Eye (tissue), 1 donor: Measurements from ENCODE around the gene TEP1.

ENCODE experiments used
- DNase-seq: peaks from one replicate; pipeline ENCODE4 v3.0.0-alpha.2; 2015

TEP1 gene

DNA sequence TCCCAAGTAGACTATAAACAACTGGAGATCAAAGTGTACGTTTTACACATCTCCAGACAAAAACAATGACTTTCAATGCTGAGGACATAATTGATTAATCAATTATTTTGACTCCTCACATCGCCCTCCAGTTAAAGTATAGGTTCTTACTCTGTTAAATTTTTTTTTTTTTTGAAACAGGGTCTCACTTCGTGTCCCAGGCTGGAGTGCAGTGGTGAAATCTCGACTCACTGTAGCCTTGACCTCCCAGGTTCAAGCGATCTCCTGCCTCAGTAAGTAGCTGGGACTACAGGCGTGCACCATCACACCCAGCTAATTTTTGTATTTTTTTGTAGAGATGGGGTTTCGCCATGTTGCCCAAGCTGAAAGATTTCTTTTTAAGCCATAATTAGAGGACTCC lies 79.3 kb downstream of the TEP1 start:
- no peak for DNase-seq

DNA sequence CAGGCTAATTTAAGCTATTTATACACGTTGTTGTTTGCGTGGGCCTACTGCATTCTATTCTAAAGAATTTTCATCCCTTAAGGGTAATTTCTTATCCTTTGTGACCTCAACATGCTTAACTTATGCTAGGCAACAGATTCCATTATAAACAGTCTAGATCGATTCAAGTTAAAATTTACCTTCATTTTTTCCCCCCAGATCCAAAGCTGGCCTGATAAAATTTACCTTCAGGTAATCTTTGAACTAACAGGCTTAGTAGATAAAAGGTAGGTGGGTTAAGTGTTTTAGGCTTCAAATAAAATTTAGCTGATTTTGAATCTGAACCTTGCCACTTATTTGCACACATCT lies 79.8 kb downstream of the TEP1 start:
- no peak for DNase-seq

DNA sequence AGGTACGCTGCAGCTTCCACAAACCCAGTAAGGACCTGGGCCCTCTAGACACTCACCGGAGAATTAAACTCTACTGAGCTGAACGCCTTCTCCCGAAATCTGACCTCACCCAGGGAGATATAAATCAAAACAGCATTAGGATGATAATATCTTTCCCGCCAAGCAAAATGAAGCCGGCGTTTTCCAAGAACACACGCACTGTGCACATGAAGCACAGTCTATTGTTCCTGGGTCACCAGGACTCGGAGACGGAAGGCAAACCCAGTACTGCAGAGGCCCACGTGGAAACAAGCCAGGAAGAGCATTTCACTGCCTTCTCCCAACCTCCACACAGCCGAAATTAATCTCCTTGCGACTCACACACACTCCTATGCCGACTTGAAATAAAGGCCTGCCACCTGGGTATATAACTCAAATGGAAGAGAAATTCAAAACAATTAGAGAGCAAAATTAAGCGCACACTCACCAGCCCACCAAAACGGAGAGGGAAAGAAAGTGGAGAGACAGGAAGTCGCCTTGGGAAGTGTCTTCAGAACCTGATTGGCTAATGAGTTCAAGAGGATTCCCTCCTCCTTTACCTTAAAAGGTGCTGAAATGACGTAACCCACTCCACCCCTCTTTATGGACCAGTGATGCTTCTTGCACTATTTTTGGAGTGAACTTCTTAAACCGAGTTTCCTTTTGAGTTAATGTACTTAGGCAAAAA lies 80.4 kb downstream of the TEP1 start, which contains the start of gene CCNB1IP1:
Gene CCNB1IP1 (minus strand): TSS at position 492 of the 706 bp plus-strand sequence. CDS start 16,756 bp downstream, outside the sequence.
- peak; percentile 90 for DNase-seq

DNA sequence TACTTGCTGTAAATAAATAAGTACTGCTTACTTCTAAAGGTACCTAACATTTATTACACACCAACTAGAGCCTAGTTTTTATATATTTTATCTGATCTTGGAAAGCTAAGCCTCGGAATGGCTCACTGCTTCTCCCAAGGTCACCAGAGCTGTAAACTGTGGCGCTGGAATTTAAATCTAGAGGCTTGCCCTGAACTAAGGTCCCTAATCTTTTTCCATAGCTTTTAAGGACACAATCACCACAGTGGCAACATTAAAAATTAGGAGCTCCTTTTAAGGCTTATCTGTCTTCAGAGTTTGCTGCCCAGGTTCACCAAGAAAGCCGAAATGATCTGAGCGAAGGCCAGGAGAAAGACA lies 80.9 kb downstream of the TEP1 start:
- no peak for DNase-seq

DNA sequence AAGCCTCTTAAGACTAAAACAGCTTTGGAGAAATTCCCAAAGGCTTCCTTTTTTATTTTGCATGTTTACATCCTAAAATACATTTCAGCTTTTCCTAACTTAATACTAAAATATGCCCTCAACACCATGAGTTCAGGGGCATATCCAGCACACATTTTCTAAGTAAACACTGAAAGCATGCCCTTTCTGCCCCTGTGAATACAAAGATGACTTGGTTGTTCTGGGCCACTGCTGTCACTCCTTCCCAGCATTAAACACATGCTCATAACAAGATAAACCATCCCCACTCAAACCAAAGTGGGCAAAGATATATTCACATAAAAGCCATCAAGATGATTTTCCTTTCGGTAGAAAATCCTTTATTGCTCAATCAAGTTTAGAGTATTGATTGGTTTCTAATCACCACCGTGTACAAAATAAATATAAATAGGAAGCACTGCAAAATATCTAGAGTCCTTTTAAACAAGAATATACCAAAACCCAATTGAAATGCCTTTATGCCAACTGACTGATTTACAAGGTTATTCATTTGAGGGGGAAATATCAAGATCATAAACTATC lies 82.2 kb downstream of the TEP1 start:
- DNase-seq, result no peak

DNA sequence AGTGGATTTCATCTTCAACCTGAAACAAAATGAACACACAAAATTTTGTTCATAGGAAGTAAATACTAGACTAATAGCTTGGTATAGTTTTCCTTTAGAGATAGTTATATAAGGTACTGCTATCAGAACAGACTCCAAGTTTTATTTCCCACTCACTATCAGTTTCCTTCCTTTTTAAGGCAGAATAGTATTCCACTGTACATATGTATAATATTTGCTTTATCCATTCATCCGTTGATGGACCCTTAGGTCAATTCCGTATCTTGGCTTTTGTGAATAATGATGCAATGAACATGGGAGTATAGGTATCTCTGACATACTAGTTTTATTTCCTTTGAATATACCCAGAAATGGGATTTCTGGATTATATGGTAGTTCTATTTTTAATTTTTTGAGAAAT lies 83.9 kb downstream of the TEP1 start:
- no peak for DNase-seq

DNA sequence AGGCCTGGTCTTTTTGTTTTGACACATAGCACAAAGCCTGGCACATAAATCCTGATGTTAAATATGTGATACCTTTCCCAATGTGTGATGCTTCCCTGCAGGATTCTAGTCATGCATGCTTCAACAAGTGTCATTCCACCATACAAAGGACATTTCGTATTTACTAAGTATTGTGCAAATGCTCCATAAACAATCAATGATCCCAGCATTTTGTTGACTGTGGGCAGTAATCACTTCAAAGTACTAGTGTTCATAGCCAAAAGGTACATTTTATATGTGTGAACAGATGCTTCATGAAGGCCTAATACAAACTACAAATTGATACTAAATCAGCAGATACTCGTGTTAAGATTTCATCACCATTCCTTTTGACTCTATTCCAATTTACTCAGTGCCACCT lies 84.6 kb downstream of the TEP1 start:
- no peak for DNase-seq

DNA sequence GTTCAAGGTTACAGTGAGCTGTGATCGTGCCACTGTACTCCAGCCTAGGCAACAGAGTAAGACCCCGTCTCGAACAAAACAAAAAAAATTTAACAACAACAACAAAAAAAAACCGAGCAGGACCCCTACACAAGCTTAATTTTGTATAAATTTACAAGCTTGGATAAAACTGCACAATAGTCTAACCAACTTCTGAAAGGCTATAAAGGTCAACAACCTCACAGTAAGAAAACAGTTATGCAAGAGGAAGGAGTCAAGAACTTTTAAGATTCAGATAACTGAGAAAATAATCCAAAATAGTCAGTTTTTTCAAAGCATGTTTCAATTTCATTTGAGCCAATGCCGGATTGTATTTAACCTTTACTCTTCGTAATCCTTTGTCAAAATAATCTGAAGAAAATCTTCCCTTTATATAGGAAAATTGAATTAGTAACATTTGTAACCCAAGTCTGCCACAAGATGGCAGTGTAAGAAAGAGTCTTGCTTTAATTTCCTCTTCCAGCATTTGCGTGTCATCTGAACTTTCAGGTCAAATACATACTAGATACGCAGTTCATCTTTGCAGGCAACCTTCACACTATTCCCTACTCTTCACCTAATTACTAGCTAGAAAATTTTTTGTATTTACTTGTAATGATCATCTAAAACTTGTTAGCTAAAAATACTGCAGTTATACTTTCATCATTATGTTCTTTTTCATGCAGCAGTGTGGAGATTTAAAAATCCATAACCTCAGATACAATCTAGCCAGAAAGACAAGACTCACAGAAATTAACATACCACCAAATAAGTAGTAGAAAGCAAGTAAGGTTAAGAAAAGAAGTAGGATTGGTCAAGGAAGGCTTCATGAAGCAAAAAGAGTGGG lies 86.1 kb downstream of the TEP1 start:
- DNase-seq, result peak; percentile 87

DNA sequence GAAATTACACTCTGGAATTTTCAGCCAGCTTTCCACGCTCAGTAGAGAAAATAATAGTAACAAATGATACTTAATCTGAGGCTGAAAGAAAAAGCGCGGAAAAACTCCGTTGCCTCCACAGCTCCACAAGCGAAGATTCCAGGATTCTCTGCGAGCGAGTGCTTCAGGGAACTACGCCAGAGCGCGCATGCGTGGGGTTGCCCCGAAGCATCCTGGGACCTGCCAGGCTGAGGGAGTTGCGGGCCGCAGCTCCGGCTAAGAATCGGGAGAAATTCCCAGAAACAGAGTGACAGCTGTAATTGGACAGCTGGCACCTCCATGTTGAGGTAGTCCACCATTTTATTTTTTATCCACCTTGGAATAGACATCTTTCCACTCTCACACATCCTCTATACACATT lies 95.6 kb downstream of the TEP1 start:
- DNase-seq, result no peak
